ENCODE results near the gene NELL2. TPM values are rescaled to one million over a fixed set of nuclear protein-coding genes. Genes with fewer than 3 reads are reported as not detected.
"Not testable (repeated sequence)": the region's sequence is repeated elsewhere in the genome, so short reads cannot be mapped to it uniquely, and the experiment has no call there.

NELL2 gene
- polyA plus RNA-seq, 3 donors, result 0.09 to 0.98 (median 0.39) TPM

GRCh38 chr12:44829045-44829444 is 47.1 kb downstream of the NELL2 start:
- H3K9me3 Mint-ChIP-seq, result peaks cover 0 to 6% (median 2%) of the 10 kb centered on the region in 7 donors
- H3K4me1 ChIP-seq (ENCODE audit: control insufficient read depth in 1 of 2, insufficient read depth in 2 of 2, low read length in 2 of 2), result no peaks in the 10 kb centered on the region
- H3K27ac ChIP-seq (ENCODE audit: low read depth in 1 of 2, low read length in 2 of 2), result no peak overlapping the region
- no peak overlapping the region for H3K4me3 Mint-ChIP-seq
- intact Hi-C loops (cut with micrococcal nuclease), result no loop called here
- H3K9ac ChIP-seq (ENCODE audit: insufficient read depth, low read length, poor library complexity, severe bottlenecking), result no peak overlapping the region
- no peaks in the 10 kb centered on the region for H3K79me2 ChIP-seq (ENCODE audit: insufficient read depth, low read length)
- no peaks in the 10 kb centered on the region for H3K9me3 ChIP-seq (replicated peaks in 1 of 2; ENCODE audit: control insufficient read depth in 1 of 2, insufficient read depth in 1 of 2, low read length in 2 of 2)
- no peak overlapping the region for H2AFZ ChIP-seq (ENCODE audit: insufficient read depth, low read depth, low read length, poor library complexity, severe bottlenecking)
- H3K36me3 ChIP-seq (replicated peaks in 1 of 2; ENCODE audit: control insufficient read depth in 1 of 2, insufficient read depth in 2 of 2, low read length in 2 of 2), result no peaks in the 10 kb centered on the region
- TF ChIP-seq CTCF (IDR thresholded peaks at IDR 0.05), result no peak
- H3K27ac Mint-ChIP-seq, result no peak overlapping the region
- 100% methylated on average over 1 of the region's 1 CpG for WGBS (ENCODE audit: insufficient coverage)
- H4K20me1 ChIP-seq (ENCODE audit: insufficient read depth, low read length), result no peaks in the 10 kb centered on the region
- H3K4me1 Mint-ChIP-seq, result no peaks in the 10 kb centered on the region
- no peak overlapping the region for H3K4me3 ChIP-seq (replicated peaks in 1 of 3; ENCODE audit: low read depth in 2 of 3, low read length in 3 of 3)
- no peaks in the 10 kb centered on the region for H3K36me3 Mint-ChIP-seq
- peaks cover 0 to 2% (median 2%) of the 10 kb centered on the region in 3 donors for H3K27me3 Mint-ChIP-seq (ENCODE audit: low read depth in 3 of 3)
- no peaks in the 10 kb centered on the region for H3K27me3 ChIP-seq (ENCODE audit: control insufficient read depth in 2 of 2, insufficient read depth in 2 of 2, low read length in 2 of 2)
- no peak for DNase-seq
- H3K4me2 ChIP-seq (replicated peaks; ENCODE audit: extremely low read depth, low read length, poor library complexity, severe bottlenecking), result no peak overlapping the region

GRCh38 chr12:44827832-44828438 is 48.2 kb downstream of the NELL2 start:
- Histone ChIP-seq H3K9ac (ENCODE audit: insufficient read depth, low read length, poor library complexity, severe bottlenecking) (no peak overlapping the region), H4K20me1 (ENCODE audit: insufficient read depth, low read length) (no peaks in the 10 kb centered on the region), H2AFZ (ENCODE audit: insufficient read depth, low read depth, low read length, poor library complexity, severe bottlenecking) (no peak overlapping the region), H3K79me2 (ENCODE audit: insufficient read depth, low read length) (no peaks in the 10 kb centered on the region), H3K4me3 (replicated peaks in 1 of 3; ENCODE audit: low read depth in 2 of 3, low read length in 3 of 3) (no peak overlapping the region), H3K27me3 (ENCODE audit: control insufficient read depth in 2 of 2, insufficient read depth in 2 of 2, low read length in 2 of 2) (no peaks in the 10 kb centered on the region), H3K9me3 (replicated peaks in 1 of 2; ENCODE audit: control insufficient read depth in 1 of 2, insufficient read depth in 1 of 2, low read length in 2 of 2) (no peaks in the 10 kb centered on the region), H3K27ac (ENCODE audit: low read depth in 1 of 2, low read length in 2 of 2) (no peak overlapping the region), H3K4me2 (replicated peaks; ENCODE audit: extremely low read depth, low read length, poor library complexity, severe bottlenecking) (no peak overlapping the region), H3K4me1 (ENCODE audit: control insufficient read depth in 1 of 2, insufficient read depth in 2 of 2, low read length in 2 of 2) (no peaks in the 10 kb centered on the region), H3K36me3 (replicated peaks in 1 of 2; ENCODE audit: control insufficient read depth in 1 of 2, insufficient read depth in 2 of 2, low read length in 2 of 2) (no peaks in the 10 kb centered on the region)
- Mint-ChIP-seq H3K27me3 (ENCODE audit: low read depth in 3 of 3) (peaks cover 0 to 2% (median 2%) of the 10 kb centered on the region in 3 donors), H3K4me3 (no peak overlapping the region), H3K36me3 (no peaks in the 10 kb centered on the region), H3K27ac (no peak overlapping the region), H3K9me3 (peaks cover 0 to 6% (median 2%) of the 10 kb centered on the region in 7 donors), H3K4me1 (no peaks in the 10 kb centered on the region)
- no peak for TF ChIP-seq CTCF (IDR thresholded peaks at IDR 0.05)
- intact Hi-C loops (cut with micrococcal nuclease), result no loop called here
- DNase-seq, result no peak
- WGBS (ENCODE audit: insufficient coverage), result no CpG with 5 or more reads among the region's 3 CpGs

GRCh38 chr12:44821702-44822101 is 54.4 kb downstream of the NELL2 start:
- H3K4me1 ChIP-seq (ENCODE audit: control insufficient read depth in 1 of 2, insufficient read depth in 2 of 2, low read length in 2 of 2); H3K27me3 Mint-ChIP-seq (ENCODE audit: low read depth in 3 of 3); H3K4me2 ChIP-seq (replicated peaks; ENCODE audit: extremely low read depth, low read length, poor library complexity, severe bottlenecking); H3K4me3 ChIP-seq (replicated peaks in 1 of 3; ENCODE audit: low read depth in 2 of 3, low read length in 3 of 3); intact Hi-C loops (cut with micrococcal nuclease); H3K36me3 Mint-ChIP-seq; DNase-seq; H3K27me3 ChIP-seq (ENCODE audit: control insufficient read depth in 2 of 2, insufficient read depth in 2 of 2, low read length in 2 of 2); H3K9me3 ChIP-seq (replicated peaks in 1 of 2; ENCODE audit: control insufficient read depth in 1 of 2, insufficient read depth in 1 of 2, low read length in 2 of 2); H3K9me3 Mint-ChIP-seq; H2AFZ ChIP-seq (ENCODE audit: insufficient read depth, low read depth, low read length, poor library complexity, severe bottlenecking); H3K4me1 Mint-ChIP-seq; H3K27ac Mint-ChIP-seq; H3K36me3 ChIP-seq (replicated peaks in 1 of 2; ENCODE audit: control insufficient read depth in 1 of 2, insufficient read depth in 2 of 2, low read length in 2 of 2); H4K20me1 ChIP-seq (ENCODE audit: insufficient read depth, low read length); H3K79me2 ChIP-seq (ENCODE audit: insufficient read depth, low read length); H3K4me3 Mint-ChIP-seq; H3K9ac ChIP-seq (ENCODE audit: insufficient read depth, low read length, poor library complexity, severe bottlenecking); H3K27ac ChIP-seq (ENCODE audit: low read depth in 1 of 2, low read length in 2 of 2): not testable (repeated sequence)
- WGBS (ENCODE audit: insufficient coverage), result no CpG with 5 or more reads among the region's 8 CpGs

All from CD14-positive monocyte (primary cell).